ENCODE results near the gene SLC9A3.

DNA sequence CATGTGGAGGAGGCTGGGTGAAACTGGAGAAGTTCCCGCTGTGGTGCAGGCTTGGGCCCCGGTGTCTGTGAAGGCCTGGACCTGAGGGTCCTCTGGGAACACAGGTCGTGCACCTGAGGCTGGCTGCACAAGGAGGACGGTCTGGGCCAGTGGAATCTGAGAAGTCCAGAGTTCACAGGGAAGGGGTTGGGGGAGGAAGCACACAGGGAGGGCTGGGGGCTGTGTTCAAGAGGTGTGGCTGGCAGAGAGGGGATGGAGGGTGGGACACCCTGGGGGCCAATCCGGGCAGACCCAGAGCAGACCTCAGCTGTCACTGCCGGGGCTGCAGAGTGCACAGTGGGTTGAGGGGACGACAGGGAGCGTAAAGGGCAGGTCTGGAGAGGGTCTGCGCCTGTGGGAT is 2.6 kb downstream of the SLC9A3 start:
- TF ChIP-seq, protein P1, sequence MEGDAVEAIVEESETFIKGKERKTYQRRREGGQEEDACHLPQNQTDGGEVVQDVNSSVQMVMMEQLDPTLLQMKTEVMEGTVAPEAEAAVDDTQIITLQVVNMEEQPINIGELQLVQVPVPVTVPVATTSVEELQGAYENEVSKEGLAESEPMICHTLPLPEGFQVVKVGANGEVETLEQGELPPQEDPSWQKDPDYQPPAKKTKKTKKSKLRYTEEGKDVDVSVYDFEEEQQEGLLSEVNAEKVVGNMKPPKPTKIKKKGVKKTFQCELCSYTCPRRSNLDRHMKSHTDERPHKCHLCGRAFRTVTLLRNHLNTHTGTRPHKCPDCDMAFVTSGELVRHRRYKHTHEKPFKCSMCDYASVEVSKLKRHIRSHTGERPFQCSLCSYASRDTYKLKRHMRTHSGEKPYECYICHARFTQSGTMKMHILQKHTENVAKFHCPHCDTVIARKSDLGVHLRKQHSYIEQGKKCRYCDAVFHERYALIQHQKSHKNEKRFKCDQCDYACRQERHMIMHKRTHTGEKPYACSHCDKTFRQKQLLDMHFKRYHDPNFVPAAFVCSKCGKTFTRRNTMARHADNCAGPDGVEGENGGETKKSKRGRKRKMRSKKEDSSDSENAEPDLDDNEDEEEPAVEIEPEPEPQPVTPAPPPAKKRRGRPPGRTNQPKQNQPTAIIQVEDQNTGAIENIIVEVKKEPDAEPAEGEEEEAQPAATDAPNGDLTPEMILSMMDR (IDR thresholded peaks at IDR 0.05), result no peak
- TF ChIP-seq ZFX (IDR thresholded peaks at IDR 0.05; ENCODE audit: borderline replicate concordance), result no peak

Measured in 22Rv1 (cell line).